GM13976 (cell line): Measurements from ENCODE around the gene SPATA16.

Experiments used
- DNase-seq: peaks from one replicate; pipeline ENCODE4 v3.0.0; 2012; ENCODE audit warnings: low spot score
- CTCF ChIP-seq: IDR thresholded peaks from 2 replicates; pipeline ENCODE4 v1.5.1; 2012; ENCODE audit warnings: borderline replicate concordance, mild to moderate bottlenecking; ENCODE audit not compliant: insufficient read depth; ENCODE audit errors: extremely low read depth, missing control alignments, control extremely low read depth
- in situ Hi-C: fragments of 300-500 bp; cut with MboI; formaldehyde crosslinking; loops from one replicate; pipeline ENCODE4 v1.12.0; 2022; ENCODE audit warnings: low sequenced_read_pairs, mixed read lengths, inconsistent platforms; ENCODE audit not compliant: unreplicated experiment

SPATA16 gene

DNA sequence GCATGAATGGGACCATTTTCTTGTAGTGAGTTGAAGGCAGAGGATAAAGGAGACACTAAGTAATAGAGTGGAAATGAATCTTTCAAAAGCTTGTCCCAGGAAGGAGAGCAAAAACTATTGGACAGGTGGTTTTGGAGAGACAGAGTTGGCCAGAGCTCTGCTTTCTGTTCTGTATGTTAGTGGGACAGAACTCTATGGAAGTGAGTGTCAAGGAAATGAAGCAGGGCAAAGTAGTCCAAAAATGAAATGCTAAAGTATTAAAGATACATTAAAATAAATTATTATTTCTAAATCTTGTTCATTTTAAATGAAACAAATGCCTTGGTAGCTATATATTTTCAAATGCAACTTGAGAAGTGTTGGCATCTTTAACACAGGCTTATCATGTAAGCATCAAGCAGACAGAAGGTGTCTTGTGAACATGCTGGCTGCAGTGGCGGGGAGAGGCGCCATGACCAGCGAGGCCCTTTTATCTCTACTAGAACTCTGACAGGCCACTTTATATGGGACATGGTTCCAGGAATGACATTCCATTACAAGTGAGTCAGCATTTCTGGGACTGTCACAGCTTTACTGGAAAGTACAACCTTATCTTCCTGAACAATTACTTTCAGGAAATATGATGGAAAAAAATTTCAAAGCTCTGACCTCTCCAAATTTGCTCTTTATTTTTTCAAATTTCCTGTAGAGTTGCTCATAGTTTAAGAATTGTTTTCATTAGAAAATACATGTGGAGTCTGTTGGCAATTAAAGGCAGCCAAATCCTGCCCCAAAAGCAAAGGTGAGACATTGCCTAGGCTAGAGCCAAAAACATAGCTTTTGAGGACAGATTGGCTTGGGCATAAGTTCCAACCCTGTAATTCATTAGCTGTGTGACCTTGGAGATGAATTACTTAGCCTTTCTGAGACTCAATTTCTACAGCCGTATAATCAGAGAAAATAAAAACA, 284.0 kb downstream of the SPATA16 start:
- TF ChIP-seq CTCF = no peak
- no peak for DNase-seq
- in situ Hi-C loops = no loop called here

DNA sequence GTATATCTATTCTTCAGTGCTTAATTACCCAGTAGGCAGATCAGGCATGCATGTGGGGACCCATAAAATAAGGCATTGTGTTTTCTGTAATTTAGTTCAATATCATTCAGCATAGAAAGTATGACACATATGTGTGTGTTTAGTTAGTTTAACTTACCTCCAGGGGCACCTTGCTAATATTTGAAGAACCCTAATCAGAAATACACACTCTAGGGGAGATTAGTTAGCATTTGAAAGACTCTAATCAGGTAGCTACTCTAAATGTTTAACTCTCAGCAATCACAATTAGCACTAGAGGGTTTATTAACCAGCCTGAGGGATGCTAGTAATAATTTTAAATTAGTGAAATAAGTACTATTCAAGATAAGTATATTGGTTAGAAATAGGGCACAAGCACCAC, 286.0 kb downstream of the SPATA16 start:
- no peak for DNase-seq
- in situ Hi-C loops = no loop called here
- TF ChIP-seq CTCF = no peak

DNA sequence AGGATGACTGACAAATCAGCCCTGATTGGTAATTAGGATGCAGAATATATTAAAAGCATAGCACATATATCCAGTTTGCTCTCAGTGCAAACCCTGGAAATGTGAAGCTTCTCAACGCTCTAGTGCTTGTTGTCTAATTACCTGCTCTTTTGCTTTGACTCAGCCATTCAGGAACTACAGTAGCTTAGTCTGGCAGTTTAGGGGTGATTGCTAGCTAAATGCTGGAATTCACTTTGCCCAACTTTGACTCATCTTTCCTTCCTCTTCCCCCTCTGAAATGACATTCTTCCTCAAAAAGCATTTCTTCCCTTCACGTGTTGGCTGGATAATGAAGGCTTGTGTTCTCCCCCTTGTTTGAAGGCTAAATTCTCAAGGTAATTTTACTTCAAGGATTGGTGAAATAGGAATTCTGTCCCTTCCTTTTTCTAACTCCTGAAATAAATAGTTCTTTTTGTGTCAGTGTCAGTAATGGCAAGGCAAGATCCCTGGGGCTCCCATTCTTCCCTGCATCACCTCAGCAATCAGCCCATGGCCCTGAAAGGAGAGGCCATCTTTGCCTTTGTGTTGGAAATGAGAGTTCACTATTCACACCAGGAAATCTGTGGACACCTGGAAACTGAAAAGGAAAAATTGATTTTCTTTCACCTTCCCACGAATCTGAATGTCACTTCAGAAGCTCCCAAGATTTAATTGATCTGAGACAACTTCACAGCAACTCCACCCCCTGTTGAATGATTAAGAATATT, 286.9 kb downstream of the SPATA16 start:
- TF ChIP-seq CTCF = no peak

DNA sequence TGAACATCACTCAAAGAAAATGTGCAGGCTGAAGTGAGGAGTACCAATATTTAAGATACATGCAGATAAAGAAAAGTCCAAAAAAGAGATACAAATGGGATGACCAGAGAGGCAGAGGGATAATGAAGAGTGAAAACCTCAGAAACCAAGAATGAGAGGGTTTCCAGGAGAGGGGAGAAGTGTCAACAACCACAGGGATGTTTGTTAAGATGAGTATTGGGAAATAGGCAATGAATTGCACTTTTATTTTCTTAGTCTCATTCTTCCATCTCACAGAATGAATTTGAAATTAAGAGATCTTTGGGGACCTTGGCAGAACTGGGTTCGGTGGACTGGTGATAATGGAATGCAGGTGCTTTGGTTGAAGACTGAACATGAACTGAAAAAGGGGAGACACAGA, 288.0 kb downstream of the SPATA16 start:
- TF ChIP-seq CTCF = no peak
- in situ Hi-C loops = no loop called here
- DNase-seq = no peak

More for the DNA sequence above, 286.9 kb downstream of the SPATA16 start:
- in situ Hi-C loops = no loop called here
- no peak for DNase-seq

DNA sequence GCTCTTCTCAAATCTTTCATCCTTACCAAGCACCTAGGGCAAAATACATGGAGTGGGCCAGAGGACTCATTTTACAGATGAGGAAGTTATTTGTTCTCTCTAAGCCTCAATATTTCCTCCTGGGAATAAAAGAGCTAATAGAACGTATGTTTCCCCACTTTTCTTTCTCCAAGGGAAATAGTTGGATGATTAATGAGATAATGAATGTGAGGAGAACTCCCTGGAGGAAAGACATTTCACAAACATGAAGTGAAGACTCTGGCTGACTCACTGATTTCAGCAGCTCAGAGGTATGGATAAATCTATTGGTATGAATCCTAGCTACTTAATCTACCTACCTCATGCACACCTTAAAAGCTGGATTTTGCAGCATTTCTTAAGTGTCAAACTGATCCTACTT, 292.1 kb downstream of the SPATA16 start:
- no peak for DNase-seq
- in situ Hi-C loops = no loop called here
- no peak for TF ChIP-seq CTCF

DNA sequence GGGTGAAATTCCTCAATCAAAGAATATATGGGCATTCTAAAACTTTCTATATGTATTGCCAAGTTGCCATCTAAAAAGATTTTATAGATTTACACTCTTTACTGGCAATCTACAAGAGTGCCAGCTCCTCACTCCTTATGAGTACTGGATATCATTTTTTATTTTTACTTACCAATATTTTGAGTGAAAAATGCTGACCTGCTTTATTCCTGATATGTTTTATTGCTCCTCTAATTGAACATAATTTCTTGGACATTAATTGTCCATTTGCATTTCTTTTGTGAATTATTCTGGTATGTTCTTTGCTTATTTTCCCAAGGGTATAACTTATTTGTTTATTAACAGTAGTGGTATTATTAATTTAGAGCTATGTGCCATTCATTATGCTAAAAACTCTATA, 293.7 kb downstream of the SPATA16 start:
- TF ChIP-seq CTCF = no peak
- in situ Hi-C loops = no loop called here
- DNase-seq = no peak
